Stimulated activated CD4-positive, alpha-beta T cell treated with anti-CD3 and anti-CD28 coated beads, Interleukin-12 subunit alpha, Interleukin-12 subunit beta, amount 100 ng/mL, for 24 hours (primary cell): Measurements from ENCODE around the gene TRMT13.

Experiments used
- DNase-seq, 2 experiments: peaks; one replicate each; pipeline ENCODE4 v3.0.0-alpha.2; 2020; ENCODE audit warnings: low read depth in 2 of 2

Gene TRMT13, protein sequence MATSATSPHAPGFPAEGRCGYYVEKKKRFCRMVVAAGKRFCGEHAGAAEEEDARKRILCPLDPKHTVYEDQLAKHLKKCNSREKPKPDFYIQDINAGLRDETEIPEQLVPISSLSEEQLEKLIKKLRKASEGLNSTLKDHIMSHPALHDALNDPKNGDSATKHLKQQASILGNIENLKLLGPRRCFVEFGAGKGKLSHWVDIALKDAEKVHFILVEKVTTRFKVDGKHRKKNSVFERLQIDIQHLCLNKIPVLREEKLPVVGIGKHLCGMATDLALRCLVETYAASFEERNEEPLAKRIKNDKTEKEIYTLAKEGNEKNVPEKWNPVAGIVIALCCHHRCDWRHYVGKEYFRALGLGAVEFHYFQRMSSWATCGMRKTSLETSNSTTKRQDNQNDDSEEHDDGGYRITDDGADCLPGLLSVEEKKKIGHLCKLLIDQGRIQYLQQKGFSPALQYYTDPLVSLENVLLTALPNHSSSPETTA

GRCh38 chr1:100132566-100133477 is at the start of gene TRMT13, which contains the start of gene SASS6:
TSS of gene TRMT13 (plus strand) at chr1:100133163. CDS start at chr1:100133169, 6 bp downstream.
TSS of gene SASS6 (minus strand) at chr1:100132930. CDS start at chr1:100132814, 116 bp downstream.
- DNase-seq = peak; percentile 89 to 91

DNA sequence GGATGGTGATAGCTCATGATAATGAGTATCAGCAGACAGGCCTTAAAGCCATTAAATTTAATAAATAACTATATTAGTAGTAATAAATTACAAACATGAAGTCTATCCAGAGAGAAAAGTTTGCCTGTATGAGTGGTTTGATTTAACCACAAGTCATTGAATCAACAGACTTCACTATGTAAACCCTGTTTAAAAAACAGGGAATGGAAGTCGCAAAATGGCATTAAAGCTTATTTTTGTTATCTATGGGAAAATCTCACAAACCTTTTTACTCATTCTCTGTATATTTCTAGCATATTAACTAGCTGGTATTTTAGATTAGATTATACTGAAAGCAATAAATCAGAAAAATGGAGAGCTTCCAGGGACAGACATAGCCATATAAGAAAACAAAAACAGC is 45.6 kb upstream of the TRMT13 start:
- DNase-seq = no peak

GRCh38 chr1:100089082-100089481 is 43.9 kb upstream of the TRMT13 start:
- DNase-seq = no peak

GRCh38 chr1:100090471-100090870 is 42.5 kb upstream of the TRMT13 start:
- DNase-seq = no peak

DNA sequence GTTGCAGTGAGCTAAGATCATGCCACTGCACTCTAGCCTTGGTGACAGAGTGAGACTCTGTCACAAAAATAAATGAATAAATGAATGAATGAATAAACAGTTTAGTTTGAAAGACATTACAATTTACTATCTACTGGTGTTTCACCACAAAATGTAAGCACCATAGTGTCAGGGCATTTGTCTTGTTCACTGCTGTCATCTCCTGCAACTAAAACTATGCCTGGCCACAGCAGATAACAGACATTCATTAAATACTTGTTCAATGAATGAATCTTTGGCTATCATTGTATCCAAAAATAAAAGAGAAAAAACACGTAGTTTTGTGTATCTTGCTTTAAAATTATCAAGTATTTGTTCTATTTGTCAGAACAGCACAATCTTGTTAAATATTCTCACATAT is 32.8 kb upstream of the TRMT13 start:
- no peak for DNase-seq

DNA sequence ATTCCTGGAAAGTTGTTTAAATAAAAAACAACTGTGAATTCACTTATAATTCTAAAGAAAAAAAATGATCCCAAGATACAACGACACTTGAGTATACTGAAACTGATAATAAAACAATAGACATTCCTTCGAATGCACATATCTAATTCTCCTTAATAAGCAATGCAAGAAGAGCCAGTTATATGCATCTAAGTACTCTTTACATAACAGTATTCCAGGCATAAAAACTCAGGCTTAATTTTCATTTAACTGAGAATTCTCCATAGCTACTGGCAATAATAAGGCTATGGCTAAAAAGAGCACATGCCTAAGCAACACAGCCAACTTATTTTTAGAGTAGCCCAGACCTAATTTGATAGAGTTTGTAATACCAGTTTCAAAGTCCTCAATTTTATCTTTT is 31.4 kb upstream of the TRMT13 start:
- no peak for DNase-seq

DNA sequence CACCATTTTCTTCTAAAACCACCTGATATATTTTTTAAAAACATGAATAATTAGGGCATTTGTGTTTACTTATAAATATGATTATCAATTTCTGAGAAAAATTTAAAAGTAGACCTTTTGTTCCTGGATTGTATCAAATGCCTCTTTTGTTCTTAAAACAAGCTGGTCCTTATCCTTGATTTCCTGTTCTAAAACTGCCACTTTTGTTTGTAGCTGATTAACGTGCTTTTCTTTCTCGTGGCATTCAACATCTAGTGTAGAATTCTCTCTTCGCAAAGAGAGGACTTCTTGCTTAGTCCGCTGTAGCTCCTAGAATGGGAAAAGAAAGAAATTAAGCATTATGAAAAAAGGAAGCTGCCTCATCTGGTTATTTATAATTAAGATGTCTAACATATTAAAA is 25.3 kb upstream of the TRMT13 start:
- no peak for DNase-seq

- DNase-seq = no peak
These were observed 23.4 kb upstream of the TRMT13 start for GRCh38 chr1:100109554-100110066.

DNA sequence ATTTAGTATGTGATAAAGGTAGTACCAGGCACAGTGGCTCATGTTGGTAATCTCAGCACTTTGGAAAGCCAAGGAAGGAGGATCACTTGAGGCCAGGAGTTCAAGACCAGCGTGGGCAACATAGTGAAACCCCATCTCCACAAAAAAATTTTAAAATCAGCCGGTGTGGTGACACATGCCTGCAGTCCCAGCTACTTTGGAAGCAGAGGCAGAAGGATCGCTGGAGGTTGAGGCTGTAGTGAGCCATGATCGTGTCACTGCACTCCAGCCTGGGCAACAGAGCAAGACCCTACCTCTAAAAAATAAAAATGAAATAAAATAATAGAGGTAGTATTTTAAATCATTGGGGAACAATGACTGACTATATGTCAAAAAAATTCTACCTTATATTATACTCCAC is 17.4 kb upstream of the TRMT13 start:
- no peak for DNase-seq

DNA sequence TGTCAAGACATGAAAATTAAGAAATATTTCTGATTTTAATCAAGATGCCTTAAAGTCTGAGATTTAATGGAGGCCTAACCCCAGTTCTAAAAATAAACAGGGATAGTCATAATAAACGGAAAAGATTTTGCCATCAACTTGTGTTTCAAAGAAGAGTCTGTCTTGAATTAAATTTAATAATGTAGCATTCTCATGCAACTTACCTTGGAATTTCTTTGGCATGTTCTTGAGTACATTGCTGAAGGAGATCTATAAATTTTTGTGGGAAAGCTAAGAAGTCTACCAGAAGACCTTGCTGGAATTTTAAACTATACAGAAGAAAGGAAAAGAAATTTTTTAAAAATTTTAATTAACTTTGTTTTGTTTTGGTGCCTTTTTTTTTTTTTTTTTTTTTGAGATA is 10.8 kb upstream of the TRMT13 start:
- no peak for DNase-seq

DNA sequence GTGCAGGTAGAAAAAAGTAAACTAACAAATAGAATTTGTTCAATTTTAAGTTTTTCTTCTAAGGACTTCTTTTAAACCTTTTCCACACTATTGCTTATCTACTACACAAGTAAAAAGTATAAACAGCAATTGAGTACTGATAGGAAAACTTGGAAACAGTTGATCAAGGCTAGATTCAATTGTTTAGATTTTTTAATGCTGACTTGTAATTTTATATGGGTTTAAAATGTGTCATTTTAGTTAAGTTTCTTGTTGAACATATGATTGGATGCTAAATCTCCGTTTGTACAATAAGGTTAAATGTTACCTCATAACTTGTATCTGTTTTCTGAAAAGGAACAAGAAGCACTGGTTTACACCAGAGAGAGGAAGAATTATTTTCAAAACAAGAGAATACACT is 5.7 kb upstream of the TRMT13 start:
- DNase-seq = no peak

- DNase-seq = no peak
These were observed 2.3 kb upstream of the TRMT13 start for GRCh38 chr1:100130552-100131077.

- DNase-seq = no peak
These were observed 1.3 kb upstream of the TRMT13 start for GRCh38 chr1:100131623-100132022.

DNA sequence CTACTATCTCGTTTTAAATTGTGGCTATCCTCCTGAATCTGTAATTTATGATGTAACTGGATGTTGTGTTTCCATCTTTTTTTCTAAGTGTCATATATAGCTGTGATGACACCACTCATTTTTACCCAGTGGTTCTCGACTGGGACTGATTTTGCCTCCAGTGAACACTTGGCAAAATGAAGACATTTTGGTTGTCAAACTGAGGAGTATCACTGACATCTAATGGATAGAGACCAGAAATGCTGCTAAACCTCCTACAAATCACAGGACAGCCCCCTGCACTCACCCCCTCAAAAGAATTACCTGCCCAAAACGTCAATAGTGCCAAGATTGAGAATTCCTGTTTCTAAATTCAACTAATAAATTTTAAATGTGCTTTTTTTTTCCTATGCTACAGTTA is 1.9 kb downstream of the TRMT13 start:
- DNase-seq = no peak

GRCh38 chr1:100137602-100138001 is 4.6 kb downstream of the TRMT13 start:
- no peak for DNase-seq

- no peak for DNase-seq
These were observed 8.2 kb downstream of the TRMT13 start for GRCh38 chr1:100141192-100141591.

DNA sequence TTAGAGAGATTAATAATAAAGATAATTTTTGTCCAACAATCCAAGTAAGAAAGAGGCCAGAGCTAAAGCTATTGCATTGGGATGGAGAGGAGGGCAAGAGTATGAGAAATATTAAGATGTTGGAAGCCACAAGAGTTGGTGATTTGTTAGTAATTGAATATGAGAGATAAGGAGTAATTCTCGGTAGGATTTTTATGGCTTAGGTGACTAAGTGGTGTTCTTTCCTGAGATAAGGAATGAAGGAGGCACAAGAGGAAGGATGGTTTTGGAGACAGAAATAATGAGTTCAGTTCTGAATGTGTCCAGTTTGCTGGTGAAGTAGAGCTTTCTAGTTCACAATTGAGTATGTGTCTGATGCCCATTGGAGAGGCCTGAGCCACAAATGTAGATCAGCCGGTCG is 9.4 kb downstream of the TRMT13 start:
- no peak for DNase-seq

GRCh38 chr1:100145116-100145515 is 12.2 kb downstream of the TRMT13 start:
- no peak for DNase-seq

DNA sequence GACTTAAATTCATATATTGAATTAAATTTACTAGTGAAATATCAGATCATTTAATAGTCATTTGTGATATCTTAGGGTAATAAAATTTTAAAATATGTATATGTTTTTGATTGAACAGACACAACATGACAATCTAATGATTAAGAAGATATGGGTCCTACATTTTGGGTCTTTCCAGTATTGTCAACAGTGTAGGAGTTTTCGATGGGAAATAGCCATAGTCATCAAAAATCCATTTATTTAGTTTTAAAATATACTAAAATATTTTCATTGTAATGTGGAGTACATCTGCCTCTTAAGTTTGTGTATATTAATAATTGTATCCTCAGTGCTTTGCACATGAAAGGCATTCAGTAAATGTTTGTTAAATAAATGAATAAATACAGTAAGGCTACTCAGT is 14.0 kb downstream of the TRMT13 start:
- no peak for DNase-seq

- DNase-seq = no peak
These were observed 14.9 kb downstream of the TRMT13 start for GRCh38 chr1:100147875-100148274.

DNA sequence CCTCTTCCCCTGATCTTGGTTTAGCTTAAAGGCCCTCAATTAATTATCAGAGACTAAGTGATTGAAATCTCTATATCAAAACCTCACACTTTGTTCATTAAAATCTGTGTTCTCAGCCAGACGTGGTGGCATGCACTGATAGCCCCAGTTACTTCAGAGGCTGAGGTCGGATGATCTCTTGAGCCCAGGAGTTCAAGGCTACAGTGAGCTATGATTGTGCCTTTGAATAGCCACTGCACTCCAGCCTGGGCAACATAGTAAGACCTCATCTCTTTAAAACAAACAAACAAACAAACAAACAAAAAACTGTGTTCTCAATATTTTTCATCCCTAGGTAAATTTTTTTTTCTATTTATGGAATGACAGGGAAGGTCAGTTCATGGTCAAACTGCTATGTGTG is 18.7 kb downstream of the TRMT13 start:
- no peak for DNase-seq

DNA sequence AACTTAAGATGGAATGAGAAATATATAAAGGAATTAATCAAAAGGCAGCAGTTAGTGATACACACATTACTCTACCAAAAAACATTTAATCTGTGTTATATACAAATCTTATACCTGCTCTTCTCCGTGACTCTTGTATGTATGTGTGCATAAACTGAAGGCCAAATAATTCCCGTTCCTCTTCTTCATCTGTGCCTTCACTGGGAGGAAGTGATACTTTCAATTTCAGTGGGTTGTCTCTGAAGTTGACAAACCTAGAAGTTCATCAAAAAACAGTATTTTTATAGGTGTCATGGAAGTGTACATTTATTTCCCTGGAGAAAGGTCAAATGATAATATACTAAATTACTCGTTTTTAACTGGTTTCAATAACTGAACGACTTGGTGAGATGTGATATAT is 19.3 kb downstream of the TRMT13 start:
- DNase-seq = no peak
